Retinal pigment epithelial cell (primary cell): ENCODE data around the gene GSTA3.
A peak's percentile ranks its signal among the peaks of the same experiment; 100 is the strongest.

ENCODE experiments used
- DNase-seq: peaks from one replicate; pipeline ENCODE4 v3.0.0-alpha.2; 2010; ENCODE audit warnings: low read depth
- H3K4me3 ChIP-seq: 2 replicates; pipeline ENCODE4 v1.5.1; 2011; ENCODE audit warnings: mild to moderate bottlenecking, low read length, control low read depth, moderate library complexity
- CTCF ChIP-seq: conservative IDR thresholded peaks from 2 replicates; pipeline ENCODE4 v1.5.1; 2011; ENCODE audit warnings: low read depth, low read length, control low read depth, inconsistent platforms

The GSTA3 gene

GRCh38 chr6:52893221-52893620 lies 16.3 kb downstream of the GSTA3 start:
- DNase-seq = no peak
- H3K4me3 ChIP-seq = no peak overlapping the region
- TF ChIP-seq CTCF = no peak

DNA sequence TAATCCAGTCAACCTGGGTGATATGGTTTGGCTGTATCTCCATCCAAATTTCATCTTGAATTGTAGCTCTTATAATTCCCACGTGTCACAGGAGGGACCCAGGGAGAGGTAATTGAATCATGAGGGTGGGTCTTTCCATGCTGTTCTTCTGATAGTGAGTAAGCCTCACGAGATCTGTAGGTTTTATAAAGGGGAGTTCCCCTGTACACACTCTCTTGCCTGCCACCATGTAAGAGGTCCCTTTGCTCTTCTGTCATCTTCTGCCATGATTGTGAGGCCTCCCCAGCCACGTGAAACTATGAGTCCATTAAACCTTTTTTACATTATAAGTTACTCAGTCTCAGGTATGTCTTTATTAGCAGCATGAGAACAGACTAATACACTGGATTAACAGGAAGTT lies 19.5 kb downstream of the GSTA3 start:
- TF ChIP-seq CTCF = no peak
- no peak overlapping the region for H3K4me3 ChIP-seq

GRCh38 chr6:52887910-52888524 lies 21.5 kb downstream of the GSTA3 start:
- no peak for DNase-seq
- TF ChIP-seq CTCF = no peak
- H3K4me3 ChIP-seq = no peak overlapping the region

More for the DNA sequence above, 19.5 kb downstream of the GSTA3 start:
- DNase-seq = no peak

GRCh38 chr6:52881996-52882841 lies 27.3 kb downstream of the GSTA3 start:
- TF ChIP-seq CTCF = peak; percentile 80
- peak; percentile 11 for DNase-seq

DNA sequence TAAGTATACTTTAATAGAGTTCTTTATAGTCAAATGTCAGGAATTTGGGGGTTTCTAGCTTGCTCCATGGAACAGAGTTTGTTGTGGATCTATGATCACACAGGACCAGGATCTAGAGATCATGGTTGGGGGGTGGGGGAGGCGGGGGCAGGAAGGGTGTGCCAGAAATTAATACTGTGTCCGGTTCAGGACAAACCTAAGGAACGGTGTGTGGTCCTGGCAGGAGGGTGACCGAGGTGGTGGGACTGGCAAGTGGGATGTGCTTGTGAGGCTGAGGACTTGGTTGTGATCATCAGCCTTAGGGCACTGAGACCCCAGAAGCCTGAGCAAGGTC lies 27.9 kb downstream of the GSTA3 start:
- DNase-seq = no peak
- H3K4me3 ChIP-seq = no peak overlapping the region
- no peak for TF ChIP-seq CTCF

More at GRCh38 chr6:52881996-52882841, 27.3 kb downstream of the GSTA3 start:
- H3K4me3 ChIP-seq = peak overlapping the region; percentile 73

GRCh38 chr6:52877786-52878185 lies 31.7 kb downstream of the GSTA3 start:
- H3K4me3 ChIP-seq = no peak overlapping the region
- DNase-seq = no peak
- no peak for TF ChIP-seq CTCF

GRCh38 chr6:52877168-52877567 lies 32.3 kb downstream of the GSTA3 start:
- no peak overlapping the region for H3K4me3 ChIP-seq
- DNase-seq = peak; percentile 48
- no peak for TF ChIP-seq CTCF
